Body of pancreas (tissue), 4 donors: ENCODE data around the gene FHAD1.

Source experiments
- CTCF ChIP-seq, 7 experiments: fragments of 450-650 bp in 4 of 7; fragments of 200-600 bp in 3 of 7; sonication (generic) in 3 of 7; IDR thresholded peaks; one replicate each; pipeline ENCODE4 v1.5.1; 2016 to 2019; ENCODE audit warnings: antibody characterized with exemption in 7 of 7
- POLR2A ChIP-seq, 3 donors: fragments of 450-650 bp; IDR thresholded peaks; one replicate each; pipeline ENCODE4 v1.6.1; 2016; ENCODE audit warnings: antibody characterized with exemption in 3 of 3, mild to moderate bottlenecking in 2 of 3

GRCh38 chr1:15443281-15443680, 196.3 kb downstream of the FHAD1 start:
- TF ChIP-seq CTCF (IDR thresholded peaks at IDR 0.05) (no peak), POLR2A (IDR thresholded peaks at IDR 0.05) (no peak)
